AG04450 (cell line): ENCODE data around the gene NUCKS1. TPM values are rescaled to one million over a fixed set of nuclear protein-coding genes. Genes with fewer than 3 reads are reported as not detected.

Experiments used
- CTCF ChIA-PET: fragments of 300-600, 350-600 bp; formaldehyde crosslinking; extraction: SDS; loops from one replicate; lab custom pipeline; 2022; ENCODE audit warnings: antibody characterized with exemption, inconsistent platforms; lab: Charles Lee
- POLR2A ChIA-PET: fragments of 350-600 bp; formaldehyde crosslinking; extraction: SDS; loops from one replicate; lab custom pipeline; 2021; ENCODE audit warnings: antibody characterized with exemption, inconsistent platforms; lab: Yijun Ruan, JAX
- DNase-seq: peaks from one replicate; pipeline ENCODE4 v3.0.0-alpha.2; 2011; ENCODE audit warnings: low read depth, low spot score
- H3K27ac ChIP-seq: one replicate; pipeline ENCODE4 v1.5.1; 2012; ENCODE audit warnings: low read depth, low read length, control low read depth
- H3K27me3 ChIP-seq: one replicate; pipeline ENCODE4 v1.6.0; 2012; ENCODE audit warnings: low read length; ENCODE audit not compliant: control insufficient read depth, insufficient read depth
- H3K4me3 ChIP-seq: 2 replicates; pipeline ENCODE4 v1.5.1; 2011; ENCODE audit warnings: mild to moderate bottlenecking, low read depth, low read length, control low read depth
- H3K9me3 ChIP-seq: 2 replicates; pipeline ENCODE4 v1.5.1; 2012; ENCODE audit warnings: low read length; ENCODE audit not compliant: control insufficient read depth, insufficient read depth
- CTCF ChIP-seq: IDR thresholded peaks from 2 replicates; pipeline ENCODE4 v1.5.1; 2011; ENCODE audit warnings: low read depth, low read length, control low read depth, inconsistent platforms
- polyA plus RNA-seq: library from polyadenylated mRNA; depleted of rRNA; stranded (reverse); fragments of >200 nt; gene quantifications from 2 replicates; pipeline ENCODE4 v1.2.3, GENCODE V29; 2011

NUCKS1 gene
- polyA plus RNA-seq, 1 experiment = 105 TPM

- no peak for TF ChIP-seq CTCF
- ChIA-PET CTCF (interaction anchor here (0.6 to 10.1 kb wide), 6 partner anchors 12 to 263 kb away, joined by 3 to 339 read pairs (median 36); no protein-coding TSS in a partner anchor), POLR2A (interaction anchor here (1.0 kb wide), 1 partner anchor 34 kb away, joined by 6 read pairs; no protein-coding TSS in a partner anchor)
- H3K27ac ChIP-seq = no peak overlapping the region
- no peaks in the 10 kb centered on the region for H3K9me3 ChIP-seq
- H3K4me3 ChIP-seq = no peak overlapping the region
- DNase-seq = no peak
- no peaks in the 10 kb centered on the region for H3K27me3 ChIP-seq
Observed at GRCh38 chr1:205714190-205714905, 35.6 kb downstream of the NUCKS1 start.

- Histone ChIP-seq H3K27ac (no peak overlapping the region), H3K4me3 (no peak overlapping the region), H3K9me3 (no peaks in the 10 kb centered on the region), H3K27me3 (no peaks in the 10 kb centered on the region)
- TF ChIP-seq CTCF = peak; percentile 90
- peak; percentile 66 for DNase-seq
- ChIA-PET CTCF (interaction anchor here (0.6 to 10.1 kb wide), 37 partner anchors 9 to 357 kb away, joined by 3 to 339 read pairs (median 4); partner anchors contain the start of genes ELK4 and SLC45A3), POLR2A (interaction anchor here (0.6 to 0.7 kb wide), 2 partner anchors 38 to 835 kb away, joined by 3 to 14 read pairs; no protein-coding TSS in a partner anchor)
Observed at GRCh38 chr1:205711105-205712048, 38.6 kb downstream of the NUCKS1 start.

GRCh38 chr1:205710201-205711062 is 39.5 kb downstream of the NUCKS1 start:
- TF ChIP-seq CTCF = no peak
- no peaks in the 10 kb centered on the region for H3K9me3 ChIP-seq
- H3K4me3 ChIP-seq = no peak overlapping the region
- no peak overlapping the region for H3K27ac ChIP-seq
- H3K27me3 ChIP-seq = no peaks in the 10 kb centered on the region
- DNase-seq = no peak
- POLR2A ChIA-PET = no interaction called here
- CTCF ChIA-PET = interaction anchor here (0.6 to 10.1 kb wide), 26 partner anchors 8 to 303 kb away, joined by 3 to 339 read pairs (median 5); partner anchors contain the start of genes ELK4 and SLC45A3

- no peaks in the 10 kb centered on the region for H3K9me3 ChIP-seq
- no peak overlapping the region for H3K27ac ChIP-seq
- DNase-seq = no peak
- ChIA-PET CTCF (interaction anchor here (0.6 to 10.1 kb wide), 10 partner anchors 17 to 268 kb away, joined by 3 to 339 read pairs (median 27); partner anchors contain the start of genes ELK4 and SLC45A3), POLR2A (no interaction called here)
- H3K4me3 ChIP-seq = no peak overlapping the region
- no peak for TF ChIP-seq CTCF
- no peaks in the 10 kb centered on the region for H3K27me3 ChIP-seq
Observed at GRCh38 chr1:205709640-205710039, 40.3 kb downstream of the NUCKS1 start.
